NCI-H524 treated with DMSO at 0.1 percent for 48 hours (cell line): ENCODE measurements around the gene ZFHX3.

Source experiments
- DNase-seq: peaks from one replicate; lab custom pipeline; 2025; lab: John Stamatoyannopoulos, UW

ZFHX3 gene

DNA sequence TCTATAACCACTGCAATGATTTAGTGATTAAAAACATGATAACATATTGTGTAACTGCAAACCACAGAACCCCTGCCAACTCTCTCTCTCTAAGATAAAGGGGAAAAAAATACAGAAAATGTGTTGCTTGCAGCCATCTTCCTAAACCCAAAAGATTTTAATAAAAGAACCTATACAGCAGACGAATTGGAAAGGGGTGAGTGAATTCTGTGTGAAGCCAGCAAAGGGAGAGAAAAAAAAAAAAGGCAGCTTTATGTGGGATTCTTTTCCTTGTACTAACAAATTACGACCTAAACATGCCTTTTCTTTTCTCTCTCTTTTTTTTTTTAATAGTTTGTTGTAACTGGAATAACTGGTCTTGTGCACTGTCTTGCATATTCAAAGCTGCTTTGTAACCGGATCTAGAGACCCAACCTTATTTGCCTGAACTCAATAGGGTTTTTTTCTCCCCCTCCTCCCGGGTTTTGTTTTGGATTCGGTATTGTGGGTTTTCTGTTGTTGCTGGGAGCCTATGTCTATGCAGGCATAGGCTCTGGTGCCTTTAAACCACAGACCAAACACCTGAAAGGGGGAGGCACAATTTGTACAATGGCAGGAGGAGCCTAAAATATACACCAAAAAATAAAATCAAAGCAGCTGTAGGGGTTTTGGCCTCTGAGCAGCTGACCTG, 7.0 kb upstream of the ZFHX3 start:
- no peak for DNase-seq

- DNase-seq = no peak
These were observed 6.5 kb upstream of the ZFHX3 start for GRCh38 chr16:73054498-73054812.

GRCh38 chr16:73054125-73054484, 6.2 kb upstream of the ZFHX3 start:
- no peak for DNase-seq

- DNase-seq = no peak
These were observed 5.6 kb upstream of the ZFHX3 start for GRCh38 chr16:73053364-73054124.

DNA sequence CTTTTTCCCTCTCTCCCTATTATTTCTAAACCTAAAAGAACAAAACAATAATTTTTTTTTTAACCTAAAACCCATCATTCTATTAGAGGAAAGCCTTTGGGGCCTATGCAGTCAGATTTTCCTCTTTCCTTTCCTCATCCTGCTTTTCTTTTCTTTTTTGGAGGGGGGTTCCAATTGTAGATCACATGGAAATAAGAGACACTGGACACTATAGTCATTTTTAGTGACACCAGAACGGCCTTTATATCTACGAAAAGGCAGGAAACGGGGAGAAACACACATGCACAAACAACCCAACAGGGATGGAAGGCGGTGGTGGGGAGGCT, 5.1 kb upstream of the ZFHX3 start:
- no peak for DNase-seq

- no peak for DNase-seq
These were observed 4.6 kb upstream of the ZFHX3 start for GRCh38 chr16:73052576-73052975.

- no peak for DNase-seq
These were observed 4.0 kb upstream of the ZFHX3 start for GRCh38 chr16:73051961-73052360.

DNA sequence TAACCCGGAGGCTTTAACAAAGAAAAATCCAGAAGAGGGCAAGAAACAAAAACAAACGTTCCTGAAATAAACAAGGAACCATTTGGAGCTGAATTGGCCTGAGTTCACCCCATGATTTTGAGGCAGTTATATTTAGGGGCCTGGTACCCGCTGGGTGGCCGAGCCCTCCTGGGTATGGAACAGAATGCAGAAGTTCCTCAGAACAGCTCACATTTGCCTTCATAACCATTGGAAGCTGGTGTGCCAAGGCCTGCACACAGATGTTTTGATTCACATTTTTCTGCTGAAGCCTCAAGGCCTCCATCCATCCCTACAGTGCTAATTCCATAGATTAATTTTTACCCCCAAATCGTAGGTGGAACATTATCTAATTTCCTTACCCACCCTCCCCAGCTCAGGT, 3.3 kb upstream of the ZFHX3 start:
- no peak for DNase-seq

GRCh38 chr16:73050201-73051099, 2.5 kb upstream of the ZFHX3 start:
- DNase-seq = no peak

GRCh38 chr16:73049511-73049910, 1.6 kb upstream of the ZFHX3 start:
- DNase-seq = no peak

- no peak for DNase-seq
These were observed 1.2 kb upstream of the ZFHX3 start for GRCh38 chr16:73049091-73049490.

DNA sequence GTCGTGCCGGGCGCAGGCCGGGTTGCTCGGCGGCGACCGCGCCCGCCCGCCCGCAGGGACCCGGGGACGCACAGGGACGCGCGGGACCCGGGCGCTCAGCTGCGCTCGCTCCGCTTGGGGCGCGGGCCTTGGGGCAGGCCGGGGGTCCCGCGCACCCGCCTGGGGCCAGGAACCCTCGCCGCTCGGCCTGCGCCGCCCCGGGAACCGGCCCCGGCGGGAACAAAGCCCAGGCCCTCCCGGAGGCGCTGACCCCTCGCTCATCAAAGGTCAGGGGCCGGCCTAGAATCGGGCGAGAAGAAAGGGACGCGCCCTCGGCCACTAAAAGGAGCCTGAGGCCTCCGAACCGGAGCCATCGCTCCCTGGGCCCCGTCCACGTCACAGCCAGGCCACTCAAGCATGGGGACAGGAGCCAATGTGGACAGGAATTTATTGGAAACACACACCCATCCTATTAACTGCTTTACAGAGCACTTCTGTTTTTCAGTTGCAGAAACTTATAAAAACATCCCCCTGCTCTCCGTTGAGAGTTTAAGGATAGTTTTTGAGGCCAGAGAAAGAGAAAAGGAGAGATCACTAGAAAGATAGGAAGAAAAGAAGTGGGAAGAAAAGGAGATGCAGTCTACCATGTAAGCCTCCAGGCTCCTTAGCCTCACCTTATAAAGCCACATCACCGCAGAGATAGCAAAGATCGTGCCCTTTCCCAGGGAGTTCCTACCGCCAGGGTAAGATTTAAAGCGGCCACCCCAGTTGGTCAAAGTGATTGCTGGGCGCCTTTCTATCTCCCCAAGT, 558 bp upstream of the ZFHX3 start:
- DNase-seq = no peak

- DNase-seq = no peak
These were observed 750 bp downstream of the ZFHX3 start for GRCh38 chr16:73047221-73047535.

- DNase-seq = peak; percentile 58
These were observed 1.1 kb downstream of the ZFHX3 start for GRCh38 chr16:73046849-73047214.

DNA sequence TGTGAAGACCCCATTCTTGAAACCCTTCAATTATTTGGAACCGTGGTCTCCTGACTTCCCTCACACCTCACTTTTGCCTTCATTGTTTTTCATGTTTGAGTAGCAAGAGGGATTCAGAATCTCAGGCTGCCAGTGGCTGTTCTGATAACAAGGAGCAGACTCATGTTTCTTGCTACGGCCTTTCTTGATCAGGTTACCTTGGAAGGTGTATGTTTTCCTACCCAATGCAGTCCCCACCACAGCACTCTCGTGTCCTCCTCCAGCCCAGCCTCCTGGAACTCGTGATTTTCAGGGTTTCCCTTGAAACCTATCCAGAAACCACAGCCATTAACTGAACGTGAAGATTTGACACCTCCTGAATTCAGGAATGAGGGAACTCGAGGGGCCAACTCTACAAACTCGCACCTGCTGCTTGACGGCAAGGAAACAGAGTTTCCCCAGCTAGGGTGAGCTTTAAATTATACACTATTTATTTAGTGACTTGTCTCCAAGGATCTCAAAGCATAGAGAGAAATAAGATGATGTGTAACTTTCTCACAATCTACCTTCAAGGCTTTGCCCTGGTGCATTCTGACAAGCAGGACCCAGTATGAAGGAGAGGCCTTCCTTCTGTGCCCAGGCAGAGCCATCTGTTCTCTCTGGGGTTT, 1.6 kb downstream of the ZFHX3 start:
- no peak for DNase-seq

DNA sequence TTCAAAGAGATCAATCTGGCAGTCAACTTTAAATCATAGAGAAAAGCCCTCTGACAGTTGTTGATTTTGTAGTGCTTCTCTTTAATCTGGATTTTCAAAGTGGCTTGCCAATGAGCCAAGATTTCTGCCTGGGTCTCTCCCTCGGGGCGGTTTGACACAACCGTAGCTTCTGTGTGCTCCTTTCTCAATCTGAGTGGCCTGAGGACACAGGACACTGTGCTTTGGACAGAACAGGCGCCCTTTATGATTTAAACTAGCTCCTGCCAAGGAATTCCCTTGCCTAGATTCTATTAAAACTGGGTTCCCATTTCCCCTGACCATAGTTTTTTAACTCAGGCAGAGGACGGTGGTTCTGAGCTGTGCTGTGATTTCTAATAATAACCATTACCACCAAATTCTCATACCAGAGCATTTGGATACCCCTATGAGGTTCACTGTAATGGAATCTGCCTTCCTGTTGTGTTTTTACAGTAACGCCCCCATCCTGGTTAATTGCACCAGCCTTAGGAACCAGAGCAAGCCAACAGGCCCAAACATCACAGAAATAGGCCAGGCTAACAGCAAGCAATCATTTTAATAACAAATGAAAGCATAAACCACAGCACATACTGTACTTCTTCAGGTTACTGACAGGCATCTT, 4.0 kb downstream of the ZFHX3 start:
- DNase-seq = no peak

DNA sequence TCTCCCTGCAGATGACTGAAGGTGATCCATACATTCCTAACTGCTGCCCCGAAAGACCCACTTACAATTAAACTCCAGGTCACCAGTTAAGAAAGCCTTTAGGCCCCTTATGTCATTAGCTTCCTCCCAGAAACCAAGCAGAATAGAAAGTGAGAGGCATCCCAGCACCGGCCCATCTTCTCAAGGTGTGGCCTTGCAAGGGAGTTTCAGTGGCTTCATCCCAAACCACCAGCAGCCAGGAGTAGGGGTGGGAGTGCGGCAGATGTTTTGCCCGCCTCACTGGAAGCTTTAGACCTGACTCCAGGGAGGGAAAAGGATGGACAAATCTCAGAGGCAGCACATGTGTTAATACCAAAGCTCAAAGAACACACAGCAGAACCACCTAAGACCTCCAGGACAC, 5.1 kb downstream of the ZFHX3 start:
- no peak for DNase-seq

GRCh38 chr16:73041676-73042075, 6.3 kb downstream of the ZFHX3 start:
- no peak for DNase-seq

- no peak for DNase-seq
These were observed 7.1 kb downstream of the ZFHX3 start for GRCh38 chr16:73040735-73041402.

DNA sequence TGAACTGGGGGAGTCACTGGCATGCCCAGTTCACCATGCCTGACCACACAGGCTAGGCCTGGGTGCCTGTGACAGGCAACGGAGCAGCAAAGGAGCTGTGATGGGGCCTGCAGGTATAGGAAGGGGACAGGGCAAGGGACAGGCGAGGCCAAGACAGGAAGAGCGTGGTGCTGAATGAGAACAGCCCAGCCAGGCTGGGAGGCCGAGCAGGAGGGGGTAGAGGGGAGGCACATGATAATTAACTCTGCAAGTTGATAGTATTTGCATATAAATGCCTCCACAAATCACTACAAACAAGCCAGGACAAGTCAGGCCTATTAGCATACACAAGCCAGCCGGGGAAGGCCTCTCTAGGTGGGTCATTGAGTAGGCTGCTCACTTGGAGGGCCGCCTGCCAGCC, 7.8 kb downstream of the ZFHX3 start:
- DNase-seq = no peak
